ENCODE measurements around the gene SCO1.
"Not testable (repeated sequence)": the region's sequence is repeated elsewhere in the genome, so short reads cannot be mapped to it uniquely, and the experiment has no call there.

SCO1 gene

DNA sequence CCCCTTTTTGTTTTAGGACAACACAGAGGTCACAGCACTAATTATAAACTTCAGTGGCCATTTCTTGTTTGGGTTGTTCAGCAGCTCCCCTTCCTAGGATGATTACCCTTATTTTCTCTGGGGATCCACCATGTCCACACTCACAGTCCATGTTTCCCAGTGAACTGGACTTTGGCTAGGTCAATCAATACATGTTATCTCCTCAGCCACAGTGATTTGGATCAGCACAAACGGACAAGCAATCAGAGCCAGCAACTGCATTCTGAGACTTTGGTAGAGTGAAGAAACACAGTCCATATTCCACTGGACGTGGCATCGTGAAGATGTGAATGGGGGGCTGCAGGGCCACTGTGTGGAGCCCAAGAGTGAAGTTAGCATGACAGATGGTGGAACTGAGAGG lies 27.9 kb upstream of the SCO1 start:
- DNase-seq = no peak

DNA sequence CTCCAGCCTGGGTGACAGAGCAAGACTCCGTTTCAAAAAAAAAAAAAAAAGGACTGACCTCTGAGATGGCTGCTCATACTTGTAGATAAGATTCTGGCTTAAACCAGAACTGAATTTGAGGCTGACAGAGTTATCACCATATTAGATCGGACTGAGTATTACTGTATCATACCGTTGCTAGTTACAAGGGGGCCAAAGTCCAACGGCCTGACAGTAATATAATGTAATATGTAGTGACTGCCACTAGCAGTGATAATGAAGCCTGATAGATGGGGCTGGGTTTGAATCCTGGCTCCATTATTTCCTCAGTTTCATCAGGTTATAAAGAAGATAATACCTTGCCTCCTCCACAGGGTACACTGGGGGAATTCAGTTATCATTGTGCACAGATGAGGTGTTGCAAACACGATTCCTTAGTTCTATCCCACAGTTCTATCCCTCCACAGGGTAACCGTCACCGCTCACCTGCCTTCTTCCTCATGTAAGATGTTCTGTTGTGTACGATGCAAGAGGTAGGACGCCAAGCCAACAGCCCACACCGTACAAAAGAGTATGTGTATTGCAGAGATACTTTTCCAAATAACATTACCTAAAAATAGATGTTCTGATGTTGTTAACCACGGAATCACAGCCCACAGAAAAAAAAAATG lies 27.3 kb upstream of the SCO1 start:
- no peak for DNase-seq

DNA sequence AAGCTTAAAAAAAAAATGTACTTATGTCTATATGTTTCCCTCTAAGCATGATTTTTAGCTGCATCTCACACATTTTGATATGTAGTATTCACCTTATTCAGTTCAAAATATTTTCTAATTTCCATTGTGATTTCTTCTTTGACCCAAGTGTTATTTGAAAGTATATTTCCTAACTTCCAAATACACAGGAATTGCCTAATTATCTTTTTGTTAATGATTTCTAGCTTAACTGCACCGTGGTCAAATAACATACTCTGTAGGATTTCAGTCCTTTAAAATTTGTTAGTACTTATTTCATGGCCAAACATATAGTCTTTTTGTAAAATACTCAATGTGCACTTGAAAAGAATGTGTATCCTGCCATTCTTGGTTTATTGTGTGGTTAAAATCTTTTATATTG lies 21.2 kb upstream of the SCO1 start:
- DNase-seq = no peak

- no peak for DNase-seq
Measured at GRCh38 chr17:10716218-10716617, 18.9 kb upstream of the SCO1 start.

GRCh38 chr17:10713318-10713717 lies 16.0 kb upstream of the SCO1 start:
- no peak for DNase-seq

DNA sequence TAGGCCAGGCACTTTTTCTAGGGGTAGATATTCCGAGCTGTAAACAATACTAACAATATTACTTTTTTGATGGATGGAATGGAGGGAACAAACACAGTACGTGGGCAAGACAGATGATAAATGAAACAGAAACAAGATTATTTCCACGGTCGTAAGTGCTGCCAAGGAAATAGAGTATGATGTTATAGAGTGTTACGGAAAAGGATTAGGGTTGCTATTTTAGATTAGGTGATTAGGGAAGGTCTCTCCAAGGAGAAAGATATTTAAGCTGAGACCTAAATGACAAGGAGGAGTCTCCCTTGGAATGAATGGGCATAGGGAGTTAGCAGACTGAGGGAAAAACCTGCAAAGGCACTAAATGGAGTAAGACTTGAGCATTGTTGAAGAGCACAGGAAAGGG lies 8.4 kb upstream of the SCO1 start:
- no peak for DNase-seq

DNA sequence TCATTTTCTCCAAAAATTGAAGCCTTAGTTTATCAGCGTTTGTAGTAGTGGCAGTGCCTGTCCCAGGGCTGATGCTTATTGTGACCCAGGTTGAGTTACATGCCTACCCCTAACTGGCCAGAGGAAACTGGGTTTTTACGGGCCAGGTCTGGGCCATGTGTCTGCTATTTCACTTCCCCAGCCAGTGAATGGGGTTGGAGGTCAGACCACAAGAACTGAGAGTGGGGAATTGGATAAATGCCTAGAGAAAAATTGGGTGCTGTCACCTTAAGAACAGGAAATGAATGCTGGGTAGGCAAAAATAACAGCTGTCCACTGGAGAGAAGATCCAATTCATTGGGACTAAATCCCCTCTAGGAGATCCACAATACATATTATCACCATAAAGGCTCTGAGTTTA lies 5.2 kb upstream of the SCO1 start:
- no peak for DNase-seq

- DNase-seq = peak; percentile 52
Measured at GRCh38 chr17:10699856-10700255, 2.5 kb upstream of the SCO1 start.

- DNase-seq = no peak
Measured at GRCh38 chr17:10698096-10698818, 924 bp upstream of the SCO1 start.

GRCh38 chr17:10695875-10696407 lies 1.4 kb downstream of the SCO1 start:
- not testable (repeated sequence) for DNase-seq

GRCh38 chr17:10687499-10687898 lies 9.8 kb downstream of the SCO1 start:
- no peak for DNase-seq

- no peak for DNase-seq
Measured at GRCh38 chr17:10683853-10684252, 13.5 kb downstream of the SCO1 start.

GRCh38 chr17:10681866-10682446 lies 15.4 kb downstream of the SCO1 start:
- DNase-seq = no peak

DNA sequence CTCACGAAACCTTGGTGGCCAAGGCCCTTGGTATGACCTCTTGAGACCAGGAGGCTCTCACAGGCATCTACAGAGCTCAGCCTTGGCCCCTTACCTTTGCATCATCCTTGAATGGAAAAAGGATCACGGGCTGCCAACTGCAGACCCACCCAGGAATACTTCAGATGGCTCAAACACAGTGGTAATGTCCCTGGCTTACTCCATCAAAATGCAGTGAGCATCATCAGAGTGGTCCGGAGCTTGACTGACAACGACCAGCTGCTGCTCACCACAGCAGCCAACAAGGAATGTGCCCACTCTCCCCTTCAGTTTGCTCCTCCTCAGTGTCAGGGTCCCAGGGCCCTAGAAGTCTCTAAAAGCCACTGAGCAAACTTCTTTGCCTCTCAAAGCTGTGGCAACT lies 22.6 kb downstream of the SCO1 start:
- no peak for DNase-seq

GRCh38 chr17:10673312-10673711 lies 24.0 kb downstream of the SCO1 start:
- no peak for DNase-seq

GRCh38 chr17:10668775-10669174 lies 28.6 kb downstream of the SCO1 start:
- DNase-seq = no peak

DNA sequence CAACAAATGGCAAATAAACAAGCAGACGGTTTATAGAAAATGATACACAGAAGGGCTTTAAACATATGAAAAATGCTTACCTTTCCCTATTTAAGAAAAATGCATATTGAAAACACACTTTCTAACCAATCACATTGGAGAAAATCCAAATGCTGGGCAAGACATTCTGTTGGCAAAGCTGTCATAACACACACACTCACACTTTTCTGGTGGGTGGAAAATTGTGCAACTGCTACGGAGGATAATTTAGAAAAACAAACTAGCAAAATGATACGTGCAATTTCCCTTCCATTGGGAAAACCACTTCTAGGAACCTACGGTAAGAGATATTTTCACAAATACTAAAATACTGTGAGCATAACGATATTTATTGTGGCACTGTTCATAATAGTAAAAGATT lies 30.4 kb downstream of the SCO1 start:
- no peak for DNase-seq

DNA sequence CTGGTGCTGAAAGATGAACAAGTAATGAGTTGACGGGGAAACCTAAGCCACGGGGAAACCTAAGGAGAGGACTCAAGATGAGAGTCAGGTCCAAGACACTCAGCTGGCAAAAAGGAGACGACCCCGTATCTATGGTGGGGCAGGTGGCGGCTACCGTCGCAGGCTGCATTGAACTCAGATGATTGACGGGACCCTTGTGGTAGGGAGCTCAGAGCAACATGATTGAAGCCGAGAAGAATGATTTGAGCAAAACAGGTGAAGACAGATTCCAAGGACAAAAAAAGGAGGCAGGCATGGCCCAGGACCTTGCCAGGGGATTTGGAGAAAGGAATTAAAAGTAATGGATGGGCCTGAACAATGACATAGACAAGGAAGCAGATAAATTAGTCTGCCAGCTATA lies 32.8 kb downstream of the SCO1 start:
- DNase-seq = no peak

- DNase-seq = no peak
Measured at GRCh38 chr17:10663231-10663630, 34.1 kb downstream of the SCO1 start.

DNA sequence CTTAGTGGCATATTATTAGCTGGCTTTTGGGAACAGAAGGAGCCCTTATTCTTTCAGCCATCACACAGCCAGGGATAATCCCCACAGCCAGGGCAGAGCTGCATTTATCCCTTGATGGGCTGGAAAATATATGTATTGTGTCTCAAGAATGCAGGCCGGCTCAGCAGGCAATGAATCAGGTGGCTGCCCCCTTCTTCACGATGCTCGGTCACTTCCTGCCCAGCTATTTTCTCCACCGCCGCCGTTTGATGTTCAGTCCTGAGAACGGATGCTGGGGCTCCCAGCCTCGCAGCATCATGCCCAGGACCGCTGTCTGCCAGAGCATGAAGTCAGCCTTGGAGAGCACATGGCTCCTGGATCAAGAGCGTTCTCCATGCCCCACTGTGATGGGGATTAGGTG lies 35.9 kb downstream of the SCO1 start:
- DNase-seq = no peak

DNA sequence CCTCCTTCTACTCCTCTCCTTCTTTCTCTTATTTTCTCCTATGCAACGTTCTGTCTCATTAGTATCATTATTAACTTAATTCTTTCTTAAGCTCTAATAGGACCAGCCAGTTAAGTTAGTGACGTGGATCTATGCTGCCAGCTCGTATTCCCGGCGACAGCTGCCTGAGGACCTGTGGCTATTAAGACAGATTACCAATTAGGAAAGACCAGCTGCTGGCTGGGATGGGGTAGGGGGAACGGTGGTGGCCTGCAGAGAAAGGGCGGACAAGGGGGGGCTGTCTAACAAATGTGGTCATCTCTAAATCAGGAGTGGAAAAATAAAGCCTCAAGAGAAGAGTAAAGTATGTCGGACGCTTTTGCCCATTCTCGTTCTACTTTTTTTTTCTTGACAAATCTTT lies 39.5 kb downstream of the SCO1 start:
- no peak for DNase-seq

GRCh38 chr17:10657148-10657547 lies 40.2 kb downstream of the SCO1 start, which contains the start of gene MYH3:
MYH3 (minus strand) TSS chr17:10657309; CDS start chr17:10655064, 2,245 bp downstream.
- no peak for DNase-seq

- no peak for DNase-seq
Measured at GRCh38 chr17:10653987-10654386, 43.3 kb downstream of the SCO1 start.

Measured in CD4-positive, alpha-beta T cell treated with Interleukin-17A for 4 hours (primary cell).